IMR-90 (cell line): ENCODE measurements around the gene CEBPA. TPM values are rescaled to one million over a fixed set of nuclear protein-coding genes. Genes with fewer than 3 reads are reported as not detected.

Experiments used
- ATAC-seq: fragments of 200-7000 bp; cut with Tn5 transposase; 2 replicates; pipeline ENCODE4 v1.9.1; 2020; ENCODE audit warnings: low read depth, mild to moderate bottlenecking, moderate library complexity
- BruUV-seq: library from RNA; stranded (reverse); fragments of 400-500 nt; replicated peaks from 2 replicates; lab custom pipeline; 2021; lab: Mats Ljungman, UMichigan
- CTCF ChIA-PET: fragments of 300-600 bp; formaldehyde crosslinking; extraction: SDS; loops from one replicate; lab custom pipeline; 2021; ENCODE audit warnings: antibody characterized with exemption; lab: Yijun Ruan, JAX
- POLR2A ChIA-PET: fragments of 300-600 bp; sonication (Branson Sonifier 250); formaldehyde crosslinking; loops from one replicate; lab custom pipeline; 2022; ENCODE audit warnings: antibody characterized with exemption; ENCODE audit not compliant: unreplicated experiment; lab: Charles Lee
- DNase-seq: peaks from one replicate; pipeline ENCODE4 v3.0.0; 2013
- H2AFZ ChIP-seq: replicated peaks from 2 replicates; pipeline ENCODE3; 2013; ENCODE audit warnings: low read length, mild to moderate bottlenecking; ENCODE audit not compliant: poor library complexity
- H2AK5ac ChIP-seq: 2 replicates; pipeline ENCODE4 v1.6.1; 2013; ENCODE audit warnings: low read depth, low read length, inconsistent platforms
- H2AK9ac ChIP-seq: replicated peaks from 2 replicates; pipeline ENCODE3; 2013; ENCODE audit warnings: mild to moderate bottlenecking, low read depth, low read length, moderate library complexity; ENCODE audit not compliant: poor library complexity
- H2BK120ac ChIP-seq: 2 replicates; pipeline ENCODE4 v1.6.1; 2013; ENCODE audit warnings: low read depth, low read length, inconsistent platforms
- H2BK15ac ChIP-seq: 3 replicates; pipeline ENCODE4 v1.6.1; 2013; ENCODE audit warnings: low read depth, low read length, inconsistent platforms
- H2BK20ac ChIP-seq: 2 replicates; pipeline ENCODE4 v1.6.1; 2013; ENCODE audit warnings: low read depth, mild to moderate bottlenecking, inconsistent platforms, low read length, moderate library complexity
- H2BK5ac ChIP-seq: 2 replicates; pipeline ENCODE4 v1.6.1; 2013; ENCODE audit warnings: mild to moderate bottlenecking, low read depth, low read length, inconsistent platforms; ENCODE audit not compliant: poor library complexity, severe bottlenecking
- H3K14ac ChIP-seq: replicated peaks from 2 replicates; pipeline ENCODE4 v1.6.1; 2013; ENCODE audit warnings: low read depth, low read length, inconsistent platforms
- H3K18ac ChIP-seq: 2 replicates; pipeline ENCODE4 v1.6.1; 2013; ENCODE audit warnings: low read depth, low read length, control low read depth
- H3K23ac ChIP-seq: 2 replicates; pipeline ENCODE4 v1.6.1; 2013; ENCODE audit warnings: low read depth, low read length, inconsistent platforms
- H3K27ac ChIP-seq: 2 replicates; pipeline ENCODE4 v1.5.1; 2013; ENCODE audit warnings: mild to moderate bottlenecking, control low read depth, low read length; ENCODE audit not compliant: insufficient read depth
- H3K27me3 ChIP-seq: 2 replicates; pipeline ENCODE4 v1.6.1; 2013; ENCODE audit warnings: low read length; ENCODE audit not compliant: control insufficient read depth, insufficient read depth
- H3K36me3 ChIP-seq: 2 replicates; pipeline ENCODE4 v1.6.1; 2013; ENCODE audit warnings: low read length, mixed read lengths; ENCODE audit not compliant: control insufficient read depth, insufficient read depth
- H3K4ac ChIP-seq: 2 replicates; pipeline ENCODE4 v1.6.1; 2013; ENCODE audit warnings: low read depth, low read length, inconsistent platforms
- H3K4me1 ChIP-seq: 2 replicates; pipeline ENCODE4 v1.6.1; 2013; ENCODE audit warnings: low read length, mixed read lengths; ENCODE audit not compliant: control insufficient read depth, insufficient read depth
- H3K4me2 ChIP-seq: 2 replicates; pipeline ENCODE4 v1.6.1; 2013; ENCODE audit warnings: low read depth, mild to moderate bottlenecking, control low read depth, low read length, moderate library complexity
- H3K4me3 ChIP-seq: 2 replicates; pipeline ENCODE4 v1.5.1; 2013; ENCODE audit warnings: low read depth, mild to moderate bottlenecking, control low read depth, low read length, moderate library complexity; ENCODE audit not compliant: insufficient read depth
- H3K56ac ChIP-seq: 2 replicates; pipeline ENCODE4 v1.6.1; 2013; ENCODE audit warnings: low read length, inconsistent platforms; ENCODE audit not compliant: insufficient read depth; ENCODE audit errors: extremely low read depth
- H3K79me1 ChIP-seq, 2 experiments: 2 replicates each; pipeline ENCODE4 v1.6.1; 2013; ENCODE audit warnings: low read length in 2 of 2, inconsistent platforms in 1 of 2, low read depth in 1 of 2
- H3K9ac ChIP-seq: 2 replicates; pipeline ENCODE4 v1.6.1; 2013; ENCODE audit warnings: low read depth, low read length, control low read depth
- H3K9me1 ChIP-seq: 2 replicates; pipeline ENCODE4 v1.6.1; 2013; ENCODE audit warnings: low read length, inconsistent platforms; ENCODE audit not compliant: insufficient read depth
- H3K9me3 ChIP-seq: 2 replicates; pipeline ENCODE4 v1.6.1; 2013; ENCODE audit warnings: low read length; ENCODE audit not compliant: control insufficient read depth, insufficient read depth
- H4K20me1 ChIP-seq: 2 replicates; pipeline ENCODE4 v1.6.1; 2013; ENCODE audit warnings: low read length, inconsistent platforms; ENCODE audit not compliant: insufficient read depth
- H4K5ac ChIP-seq: 2 replicates; pipeline ENCODE4 v1.6.1; 2013; ENCODE audit warnings: mild to moderate bottlenecking, low read depth, low read length, control low read depth
- H4K8ac ChIP-seq, 2 experiments: 2 replicates each; pipeline ENCODE4 v1.6.1; 2013; ENCODE audit warnings: low read depth in 2 of 2, low read length in 2 of 2, control low read depth in 1 of 2, inconsistent platforms in 1 of 2
- H4K91ac ChIP-seq: 2 replicates; pipeline ENCODE4 v1.6.1; 2013; ENCODE audit warnings: low read depth, low read length, inconsistent platforms; ENCODE audit not compliant: insufficient read depth
- WGBS, 2 experiments: methylation state at CpG; one replicate each; pipeline versions ENCODE4 v1.1.5 to v1.1.7; 2013; ENCODE audit warnings: missing lambda C conversion rate in 2 of 2; ENCODE audit not compliant: insufficient read length in 1 of 2; ENCODE audit errors: extremely low coverage in 2 of 2; 5-methylcytosine and 5-hydroxymethylcytosine counted together
- dilution Hi-C: fragments of 300-500 bp; cut with HindIII; formaldehyde crosslinking; loops from one replicate; pipeline ENCODE4 v1.14.3; 2018; ENCODE audit warnings: low sequenced_read_pairs; ENCODE audit not compliant: unreplicated experiment
- in situ Hi-C: fragments of 300-500 bp; cut with MboI; formaldehyde crosslinking; loops from 3 replicates; pipeline ENCODE4 v1.14.3; 2019; ENCODE audit warnings: low sequenced_read_pairs, inconsistent platforms, mixed read lengths
- intact Hi-C: fragments of 100-400 bp; cut with micrococcal nuclease; formaldehyde crosslinking; loops from 2 replicates; pipeline ENCODE4 v1.10.0; 2022
- polyA plus RNA-seq, 3 experiments: library from polyadenylated mRNA; depleted of rRNA; stranded (reverse); fragments of >200 nt; gene quantifications; 2 replicates each; pipeline ENCODE4 v1.2.3, GENCODE V29; 2012; ENCODE audit warnings: low replicate concordance in 1 of 3
- total RNA-seq: library from RNA; depleted of rRNA; stranded (reverse); fragments of >200 nt; gene quantifications from 2 replicates; pipeline ENCODE4 v1.2.3, GENCODE V29; 2012
- TF ChIP-seq, protein P1 (sequence below): fragments of 150-350 bp; IDR thresholded peaks from 2 replicates; pipeline ENCODE4 v1.6.1; 2017; ENCODE audit warnings: mild to moderate bottlenecking, antibody characterized with exemption, low read length, low read depth

CEBPA gene
- total and polyA plus RNA-seq, 2 of the 4 experiments (the other 2 are of a cell fraction), result under 0.01 to 0.09 TPM

DNA sequence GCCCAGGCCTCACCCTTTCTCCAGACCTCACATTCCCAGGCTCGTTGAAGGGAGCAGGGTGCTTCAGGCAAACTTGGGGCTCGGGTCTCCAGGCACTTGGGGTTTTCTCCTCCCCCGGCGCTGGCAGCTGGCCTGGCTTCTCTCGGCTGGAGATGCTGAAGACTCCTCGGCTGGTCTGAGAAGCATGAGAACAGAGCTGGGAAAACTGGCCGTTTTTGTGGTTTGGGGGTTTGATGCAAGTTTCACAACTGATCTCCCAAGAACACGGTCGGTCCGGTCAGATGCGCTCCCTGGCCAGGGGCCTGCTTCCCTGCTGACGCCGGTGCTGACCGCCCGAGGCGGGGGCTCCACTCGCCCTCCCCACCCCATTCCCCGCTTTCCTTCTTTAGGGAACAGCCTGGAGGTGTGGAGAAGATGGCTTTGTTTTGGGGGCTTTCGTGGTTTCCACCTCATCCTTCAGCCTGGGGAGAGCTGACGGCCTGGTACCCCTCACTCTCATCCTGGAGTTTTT is 35.3 kb downstream of the CEBPA start:
- WGBS, 2 experiments, result no CpG with 5 or more reads among the region's 20 CpGs
- Histone ChIP-seq H4K91ac (no peak overlapping the region), H2BK5ac (no peak overlapping the region), H3K9me3 (no peaks in the 10 kb centered on the region), H4K20me1 (no peaks in the 10 kb centered on the region), H3K9me1 (no peaks in the 10 kb centered on the region), H3K79me1 (no peaks in the 10 kb centered on the region), H3K56ac (no peak overlapping the region), H2AFZ (no peak overlapping the region), H3K27ac (no peak overlapping the region), H2AK9ac (no peak overlapping the region), H3K27me3 (peaks cover 13% of the 10 kb centered on the region; the same call in 1 of the 2 replicates), H2BK120ac (no peak overlapping the region), H3K36me3 (no peaks in the 10 kb centered on the region), H3K18ac (no peak overlapping the region), H3K9ac (no peak overlapping the region), H4K8ac (no peak overlapping the region), H3K14ac (no peak overlapping the region), H2AK5ac (no peak overlapping the region), H2BK15ac (no peak overlapping the region), H3K4me1 (no peaks in the 10 kb centered on the region), H3K23ac (no peak overlapping the region), H2BK20ac (no peak overlapping the region), H3K4me2 (no peak overlapping the region), H3K4ac (no peak overlapping the region), H4K5ac (no peak overlapping the region), H3K4me3 (no peak overlapping the region)
- TF ChIP-seq, protein P1, sequence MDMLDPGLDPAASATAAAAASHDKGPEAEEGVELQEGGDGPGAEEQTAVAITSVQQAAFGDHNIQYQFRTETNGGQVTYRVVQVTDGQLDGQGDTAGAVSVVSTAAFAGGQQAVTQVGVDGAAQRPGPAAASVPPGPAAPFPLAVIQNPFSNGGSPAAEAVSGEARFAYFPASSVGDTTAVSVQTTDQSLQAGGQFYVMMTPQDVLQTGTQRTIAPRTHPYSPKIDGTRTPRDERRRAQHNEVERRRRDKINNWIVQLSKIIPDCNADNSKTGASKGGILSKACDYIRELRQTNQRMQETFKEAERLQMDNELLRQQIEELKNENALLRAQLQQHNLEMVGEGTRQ, result no peak
- CTCF ChIA-PET, result interaction anchor here (0.9 kb wide), 1 partner anchor 8 kb away, joined by 4 read pairs; no protein-coding TSS in a partner anchor
- DNase-seq (no peak), ATAC-seq (no peak)
- dilution Hi-C loops, result no loop called here
- in situ Hi-C loops, result no loop called here
- BruUV-seq, result no TSS peak
- intact Hi-C loops, result no loop called here
- POLR2A ChIA-PET, result interaction anchor here (0.5 kb wide), 1 partner anchor 531 kb away, joined by 5 read pairs; no protein-coding TSS in a partner anchor
